ENCODE results near the gene ZRANB1.

ZRANB1 gene

DNA sequence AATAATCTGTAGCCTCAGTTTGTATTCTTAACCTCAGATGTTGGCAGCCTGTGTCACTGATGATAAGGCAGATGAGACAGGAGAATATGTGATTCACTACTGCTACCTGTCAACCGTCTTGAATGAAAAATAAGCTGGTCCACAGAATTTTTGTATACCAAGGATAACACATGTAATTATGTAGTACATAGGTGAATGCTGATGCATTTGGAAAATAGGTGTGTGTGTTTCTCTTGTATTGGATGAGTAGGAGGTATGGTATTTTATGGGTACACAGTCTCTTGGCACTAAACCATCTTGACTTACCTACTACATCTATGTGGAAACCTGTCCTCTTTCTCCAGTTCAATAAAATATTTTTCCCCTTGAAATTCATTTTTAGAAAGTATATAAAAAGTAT lies 20.7 kb upstream of the ZRANB1 start:
- no peak for DNase-seq (ENCODE audit: low read depth in 2 of 2)

DNA sequence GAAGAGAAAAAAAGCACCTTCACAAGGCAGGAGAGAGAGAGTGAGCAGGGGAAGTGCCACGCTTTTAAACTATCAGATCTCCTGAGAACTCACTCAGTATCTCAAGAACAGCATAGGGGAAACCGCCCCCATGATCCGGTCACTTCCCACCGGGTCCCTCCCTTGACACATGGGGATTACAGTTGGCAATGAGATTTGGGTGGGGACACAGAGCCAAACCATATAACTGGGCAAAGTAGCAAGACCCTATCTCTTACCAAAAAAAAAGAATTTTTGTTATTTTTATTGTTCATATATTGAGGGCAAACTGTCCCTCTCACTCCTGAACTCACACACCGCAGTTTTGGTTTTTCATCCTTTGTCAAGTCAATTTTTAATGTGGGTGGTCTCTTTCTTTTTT lies 18.2 kb upstream of the ZRANB1 start:
- no peak for DNase-seq (ENCODE audit: low read depth in 2 of 2)

DNA sequence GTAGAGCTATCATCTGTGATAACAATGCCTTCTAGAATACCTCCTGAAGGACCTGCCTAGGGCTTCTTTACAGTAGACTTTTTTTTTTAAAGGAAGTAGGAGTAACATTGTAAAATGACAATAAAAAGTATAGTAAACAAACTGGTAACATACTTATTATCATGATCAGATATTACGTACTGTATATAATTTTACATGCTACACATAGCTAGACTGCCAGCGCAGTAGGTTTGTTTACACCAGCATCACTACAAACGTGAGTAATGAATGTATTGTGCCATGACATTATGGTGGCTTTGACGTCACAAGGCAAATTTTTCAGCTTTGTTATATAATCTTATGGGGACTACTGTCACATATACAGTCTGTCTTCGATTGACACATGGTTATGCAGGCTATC lies 15.4 kb upstream of the ZRANB1 start:
- no peak for DNase-seq (ENCODE audit: low read depth in 2 of 2)

DNA sequence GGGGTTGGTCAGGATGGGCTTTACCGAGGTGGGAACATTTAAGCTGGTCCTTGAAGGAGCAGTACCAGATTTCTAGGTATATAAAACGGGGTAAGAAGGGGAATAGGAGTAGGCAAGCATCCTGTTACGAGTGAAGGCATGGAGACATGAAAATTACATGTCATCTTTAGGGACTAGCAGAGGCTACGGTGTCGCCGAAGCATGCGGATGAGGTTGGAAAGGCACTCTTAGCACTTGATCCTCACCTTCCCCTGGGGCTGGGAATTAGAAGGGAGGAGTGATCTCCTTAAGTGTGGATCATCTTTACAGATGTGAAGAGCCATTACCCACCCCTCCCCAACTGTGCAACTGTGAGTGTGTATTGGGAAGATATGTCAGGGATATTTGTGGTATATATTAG lies 13.8 kb upstream of the ZRANB1 start:
- DNase-seq (ENCODE audit: low read depth in 2 of 2), result no peak

DNA sequence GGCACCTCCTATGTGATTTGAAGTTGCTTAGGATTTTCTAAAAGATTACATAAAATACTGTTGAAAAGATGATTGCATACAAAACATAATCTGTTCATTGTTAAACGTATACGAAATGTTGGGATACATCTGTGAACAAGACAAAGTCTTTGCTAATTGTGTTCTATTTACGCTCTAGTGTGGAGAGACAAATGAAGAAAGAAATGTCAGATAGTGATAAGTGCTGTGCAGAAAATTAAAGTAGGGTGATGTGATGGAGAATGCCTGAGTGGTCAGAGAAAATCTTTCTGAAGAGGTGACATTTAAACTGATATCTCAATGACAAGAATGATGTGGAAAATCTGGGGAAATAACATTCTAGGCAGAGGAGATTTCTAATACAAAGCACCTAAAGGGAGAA lies 13.4 kb upstream of the ZRANB1 start:
- no peak for DNase-seq (ENCODE audit: low read depth in 2 of 2)

DNA sequence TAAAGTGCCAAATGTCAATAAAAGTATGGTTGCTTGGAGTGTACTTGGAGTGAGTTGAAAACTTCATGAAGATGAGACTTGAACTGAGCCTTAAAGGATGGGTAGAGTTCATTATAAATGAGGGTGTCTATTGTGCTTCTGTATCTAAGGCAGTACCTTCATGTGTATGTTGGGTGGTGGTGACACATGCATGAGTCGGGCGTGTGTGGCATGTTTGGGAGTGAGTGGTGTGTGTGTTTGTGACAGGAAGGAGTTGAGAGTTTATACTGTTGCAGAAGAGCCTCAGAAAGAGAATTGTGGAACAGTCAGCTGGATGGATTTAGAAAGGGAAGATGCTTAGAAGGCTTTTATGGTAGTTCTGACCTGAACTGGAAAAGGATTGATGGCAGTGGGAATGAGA lies 6.0 kb upstream of the ZRANB1 start:
- DNase-seq (ENCODE audit: low read depth in 2 of 2), result peak in 1 of 2 donors; percentile 12

DNA sequence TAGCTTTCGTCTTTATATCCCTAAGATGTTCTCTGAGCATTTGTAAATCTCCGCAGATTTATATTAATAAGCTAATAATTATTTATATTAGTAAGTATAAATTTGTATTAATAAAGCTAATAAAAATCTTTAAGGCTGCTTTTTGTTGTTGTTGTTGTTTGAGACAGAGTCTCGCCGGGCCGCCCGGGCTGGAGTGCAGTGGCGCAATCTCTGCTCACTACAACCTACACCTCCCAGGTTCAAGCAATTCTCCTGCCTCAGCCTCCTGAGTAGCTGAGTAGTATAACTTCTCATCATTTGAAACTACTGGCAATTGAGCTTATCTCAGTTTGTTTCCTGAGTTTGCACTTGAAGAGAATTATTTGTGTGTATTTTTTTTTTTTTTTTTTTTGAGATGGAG lies 5.1 kb upstream of the ZRANB1 start:
- DNase-seq (ENCODE audit: low read depth in 2 of 2), result no peak

DNA sequence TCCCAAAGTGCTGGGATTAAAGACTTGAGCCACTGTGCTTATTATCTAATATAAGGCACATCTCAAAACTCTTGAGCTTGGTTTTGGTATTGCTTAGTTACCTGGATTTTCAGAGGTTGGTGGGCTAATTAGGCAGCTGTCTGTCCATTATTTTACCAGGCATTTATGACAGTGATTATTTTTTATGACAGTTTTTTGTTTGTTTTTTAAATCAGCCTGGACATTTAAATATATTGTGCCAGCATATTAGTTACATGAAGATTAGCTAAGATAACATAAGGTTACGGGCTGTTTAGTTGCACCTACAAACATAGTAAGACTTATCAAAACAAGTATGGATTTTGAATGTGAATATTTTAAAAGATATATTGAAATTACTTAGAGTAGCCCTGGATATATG lies 2.6 kb upstream of the ZRANB1 start:
- DNase-seq (ENCODE audit: low read depth in 2 of 2), result no peak

DNA sequence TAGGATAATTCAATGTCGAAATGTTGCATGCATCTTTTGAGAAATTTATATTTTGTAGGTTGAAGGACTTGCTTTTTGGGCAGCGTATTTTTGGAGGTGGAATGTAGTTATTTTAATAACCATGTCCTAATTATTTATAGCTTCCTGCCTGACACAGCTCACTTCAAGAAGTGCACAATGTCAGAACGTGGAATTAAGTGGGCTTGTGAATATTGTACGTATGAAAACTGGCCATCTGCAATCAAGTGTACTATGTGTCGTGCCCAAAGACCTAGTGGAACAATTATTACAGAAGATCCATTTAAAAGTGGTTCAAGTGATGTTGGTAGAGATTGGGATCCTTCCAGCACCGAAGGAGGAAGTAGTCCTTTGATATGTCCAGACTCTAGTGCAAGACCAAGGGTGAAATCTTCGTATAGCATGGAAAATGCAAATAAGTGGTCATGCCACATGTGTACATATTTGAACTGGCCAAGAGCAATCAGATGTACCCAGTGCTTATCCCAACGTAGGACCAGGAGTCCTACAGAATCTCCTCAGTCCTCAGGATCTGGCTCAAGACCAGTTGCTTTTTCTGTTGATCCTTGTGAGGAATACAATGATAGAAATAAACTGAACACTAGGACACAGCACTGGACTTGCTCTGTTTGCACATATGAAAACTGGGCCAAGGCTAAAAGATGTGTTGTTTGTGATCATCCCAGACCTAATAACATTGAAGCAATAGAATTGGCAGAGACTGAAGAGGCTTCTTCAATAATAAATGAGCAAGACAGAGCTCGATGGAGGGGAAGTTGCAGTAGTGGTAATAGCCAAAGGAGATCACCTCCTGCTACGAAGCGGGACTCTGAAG lies 620 bp downstream of the ZRANB1 start:
- DNase-seq (ENCODE audit: low read depth in 2 of 2), result no peak

DNA sequence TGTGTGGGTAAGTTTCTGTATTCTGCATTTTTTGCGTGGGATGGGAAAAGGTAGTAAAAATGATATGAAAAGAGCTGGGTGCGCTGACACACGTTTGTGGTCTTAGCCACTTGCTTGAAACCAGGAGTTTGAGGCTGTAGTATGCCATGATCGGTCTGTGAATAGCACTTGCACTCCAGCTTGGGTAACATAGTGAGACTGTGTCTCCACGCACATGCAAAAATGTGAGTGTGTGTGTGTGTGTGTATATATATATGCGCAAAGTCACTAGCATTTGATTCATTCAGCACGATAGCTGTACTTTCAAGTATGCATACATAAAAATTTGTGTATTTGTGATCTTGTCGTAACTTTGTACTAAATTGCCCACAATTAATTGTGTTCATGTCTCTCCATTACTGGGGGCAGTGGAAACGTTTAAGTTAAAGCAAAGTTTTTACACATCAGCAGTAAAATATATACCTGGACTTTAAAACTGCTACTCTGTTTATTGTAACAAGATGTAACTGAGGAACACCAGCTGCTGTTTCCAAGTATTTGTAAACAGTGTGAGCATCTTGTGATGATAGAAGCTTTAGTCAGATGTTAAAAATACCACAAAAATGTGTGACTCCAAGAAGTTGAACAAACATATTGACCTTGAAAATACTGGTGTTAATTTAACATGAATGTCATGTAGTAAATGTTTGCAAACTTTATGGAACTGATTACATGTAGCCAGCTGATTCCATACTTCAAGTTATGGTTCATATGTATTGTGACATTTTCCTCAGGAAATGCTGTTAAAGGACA lies 1.6 kb downstream of the ZRANB1 start:
- DNase-seq (ENCODE audit: low read depth in 2 of 2), result no peak

DNA sequence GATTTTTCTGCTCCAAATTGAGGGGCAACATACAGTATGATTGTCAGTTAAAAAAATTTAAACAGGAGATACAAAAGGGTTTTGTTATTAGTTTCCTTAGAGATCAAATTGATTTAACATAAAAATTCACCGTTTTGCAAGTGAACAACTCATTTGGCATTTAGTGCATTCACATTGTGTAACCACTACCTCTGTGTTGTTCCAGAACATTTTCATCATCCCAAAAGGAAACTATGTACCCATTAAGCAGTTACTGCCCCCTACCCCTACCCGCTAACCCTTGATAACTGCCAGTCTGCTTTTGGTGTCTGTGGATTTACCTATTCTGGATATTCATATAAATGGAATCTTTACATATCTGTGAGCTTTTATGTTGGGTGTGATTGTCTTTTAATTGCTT lies 3.1 kb downstream of the ZRANB1 start:
- DNase-seq (ENCODE audit: low read depth in 2 of 2), result no peak

DNA sequence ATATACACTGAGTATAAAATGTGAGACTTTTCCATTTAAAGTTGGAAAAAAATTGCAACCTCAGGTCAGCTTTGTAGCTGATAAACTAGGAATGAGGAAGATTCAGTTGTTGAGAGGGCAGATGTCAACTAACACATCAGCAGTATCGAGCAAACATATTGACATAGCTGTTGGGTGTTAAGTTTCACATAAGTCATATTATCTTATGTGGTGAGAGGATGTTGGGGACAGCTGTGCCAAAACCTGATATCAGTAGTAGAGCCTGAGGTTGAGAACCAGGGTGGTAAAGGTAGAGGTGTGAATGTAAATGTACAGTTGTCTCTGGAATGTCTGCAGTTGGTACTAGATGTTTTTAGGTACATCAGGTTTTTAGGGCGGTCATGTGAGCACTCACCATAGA lies 5.0 kb downstream of the ZRANB1 start:
- no peak for DNase-seq (ENCODE audit: low read depth in 2 of 2)

DNA sequence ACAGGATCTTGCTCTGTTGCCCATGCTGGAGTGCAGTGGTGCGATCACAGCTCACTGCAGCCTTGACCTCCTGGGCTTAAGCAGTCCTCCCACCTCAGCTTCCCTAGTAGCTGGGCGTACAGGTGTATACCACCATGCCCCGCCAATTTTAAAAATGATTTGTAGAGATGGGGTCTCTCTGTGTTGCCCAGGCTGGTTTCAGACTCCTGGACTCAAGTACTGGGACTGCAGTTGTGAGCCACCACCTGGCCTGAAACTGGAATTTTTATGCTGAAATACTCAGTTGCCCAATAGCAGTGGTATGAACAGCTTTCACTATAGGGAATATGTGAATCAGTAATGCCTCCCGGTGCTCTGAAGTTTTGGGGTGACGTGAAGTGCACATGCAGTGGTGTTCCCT lies 7.6 kb downstream of the ZRANB1 start:
- DNase-seq (ENCODE audit: low read depth in 2 of 2), result no peak

DNA sequence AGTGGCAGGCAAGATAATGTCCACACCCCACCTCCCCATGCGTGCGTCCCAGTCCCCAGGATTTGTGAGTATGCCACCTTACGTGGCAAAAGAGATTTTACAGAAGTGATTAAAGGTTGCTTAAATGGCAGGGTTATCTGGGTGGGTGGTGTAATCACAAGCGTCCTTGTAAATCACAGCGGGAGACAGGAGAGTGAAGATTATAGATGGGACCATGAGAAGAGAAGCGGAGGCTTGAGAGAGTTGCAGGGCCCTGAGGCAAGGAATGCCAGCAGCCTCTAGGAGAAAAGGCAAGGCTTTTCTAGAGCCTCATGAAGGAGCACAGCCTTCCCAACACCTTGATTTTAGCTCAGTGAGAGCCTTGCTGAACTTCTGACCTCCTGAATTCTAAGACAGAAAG lies 10.2 kb downstream of the ZRANB1 start:
- DNase-seq (ENCODE audit: low read depth in 2 of 2), result no peak

DNA sequence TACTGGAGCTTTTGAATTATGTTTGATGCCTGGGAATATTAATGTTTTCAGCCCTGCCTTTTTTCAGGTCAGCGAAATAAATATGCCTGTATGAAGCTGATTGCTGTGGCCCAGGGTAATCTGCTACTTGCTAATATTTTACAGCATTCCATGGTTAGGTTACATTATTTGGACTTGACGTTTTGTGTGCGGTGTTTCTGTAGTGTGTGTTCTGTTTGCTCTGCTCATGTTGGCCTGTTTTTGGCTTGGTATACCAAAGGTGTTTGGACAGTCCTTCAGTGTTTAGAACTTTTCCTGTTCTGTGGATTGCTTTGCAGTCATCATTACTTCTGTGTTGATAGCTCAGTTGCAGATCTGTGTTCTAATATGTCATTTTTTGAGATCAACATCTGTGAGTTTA lies 11.5 kb downstream of the ZRANB1 start:
- DNase-seq (ENCODE audit: low read depth in 2 of 2), result no peak

DNA sequence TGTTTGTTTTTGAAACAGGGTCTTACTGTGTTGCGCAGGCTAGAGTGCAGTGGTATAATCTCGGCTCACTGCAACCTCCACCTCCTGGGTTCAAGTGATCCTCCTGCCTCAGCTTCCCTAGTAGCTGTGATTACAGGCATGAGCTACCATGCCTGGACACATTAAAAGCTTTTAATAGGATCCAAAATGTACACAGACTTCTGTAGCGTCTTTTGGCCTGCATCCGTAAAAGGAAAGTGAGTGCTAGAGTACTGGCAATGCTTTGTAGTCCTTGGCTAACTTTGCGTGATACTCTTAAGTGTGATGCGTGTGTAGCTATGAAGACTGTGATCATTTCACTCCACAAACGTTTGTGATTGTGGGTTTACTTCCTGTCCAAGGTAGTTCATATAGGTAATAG lies 13.3 kb downstream of the ZRANB1 start:
- no peak for DNase-seq (ENCODE audit: low read depth in 2 of 2)

DNA sequence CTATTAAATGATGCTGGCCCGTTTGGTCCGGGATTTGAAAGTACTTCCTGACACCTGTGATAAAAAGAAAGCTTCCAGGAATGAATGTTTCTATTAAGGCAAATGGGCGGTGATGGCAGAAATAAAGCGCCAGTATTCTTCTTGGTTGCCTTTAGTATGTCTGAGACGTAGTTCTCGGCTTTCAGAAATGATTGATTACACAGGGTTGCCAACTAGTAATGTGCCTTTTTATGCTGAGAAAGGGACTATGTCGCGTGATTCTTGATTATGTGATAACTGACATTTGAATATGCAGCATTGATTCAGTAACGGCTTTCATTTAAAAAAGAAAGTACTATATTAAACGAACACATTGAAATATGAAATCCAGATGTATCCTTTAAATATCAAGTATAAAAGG lies 13.9 kb downstream of the ZRANB1 start:
- no peak for DNase-seq (ENCODE audit: low read depth in 2 of 2)

DNA sequence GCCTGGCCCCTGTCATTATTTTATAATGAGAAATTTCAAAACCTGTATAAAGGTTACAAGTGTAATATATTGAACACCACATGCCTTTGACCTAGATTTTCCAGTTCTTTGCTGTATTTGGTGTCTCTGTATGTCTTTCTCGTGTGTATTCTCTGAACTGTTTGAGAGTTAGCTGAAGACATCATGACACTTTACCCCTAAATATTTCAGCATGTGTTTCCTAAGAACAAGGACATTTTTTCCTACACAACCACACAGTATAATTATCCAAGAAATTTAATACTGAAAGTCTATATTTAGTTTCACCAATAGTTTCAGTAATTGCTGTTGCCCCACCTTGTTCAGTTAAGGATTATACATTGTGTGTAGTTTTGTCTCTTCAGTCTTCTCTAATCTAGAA lies 14.8 kb downstream of the ZRANB1 start:
- no peak for DNase-seq (ENCODE audit: low read depth in 2 of 2)

DNA sequence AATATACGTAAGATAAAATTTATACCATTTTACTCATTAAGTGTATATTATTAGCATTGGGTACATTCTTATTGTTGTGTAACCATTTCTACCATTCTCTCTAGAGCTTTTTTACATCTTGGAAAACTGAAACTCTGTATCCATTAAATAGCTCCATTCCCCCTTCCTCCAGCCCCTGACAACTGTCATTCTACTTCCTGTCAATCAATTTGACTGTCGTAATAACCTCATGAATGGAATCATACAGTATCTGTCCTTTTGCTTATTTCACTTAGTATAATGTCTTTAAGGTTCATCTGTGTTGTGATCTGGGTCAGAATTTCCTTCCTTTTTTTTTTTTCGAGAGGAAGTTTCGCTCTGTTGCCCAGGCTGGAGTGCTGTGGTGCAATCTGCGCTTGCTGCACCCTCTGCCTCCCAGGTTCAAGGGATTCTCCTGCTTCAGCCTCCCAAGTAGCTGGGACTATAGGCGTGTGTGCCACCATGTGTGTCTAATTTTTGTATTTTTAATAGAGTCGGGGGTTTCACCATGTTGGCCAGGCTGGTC lies 15.6 kb downstream of the ZRANB1 start:
- no peak for DNase-seq (ENCODE audit: low read depth in 2 of 2)

DNA sequence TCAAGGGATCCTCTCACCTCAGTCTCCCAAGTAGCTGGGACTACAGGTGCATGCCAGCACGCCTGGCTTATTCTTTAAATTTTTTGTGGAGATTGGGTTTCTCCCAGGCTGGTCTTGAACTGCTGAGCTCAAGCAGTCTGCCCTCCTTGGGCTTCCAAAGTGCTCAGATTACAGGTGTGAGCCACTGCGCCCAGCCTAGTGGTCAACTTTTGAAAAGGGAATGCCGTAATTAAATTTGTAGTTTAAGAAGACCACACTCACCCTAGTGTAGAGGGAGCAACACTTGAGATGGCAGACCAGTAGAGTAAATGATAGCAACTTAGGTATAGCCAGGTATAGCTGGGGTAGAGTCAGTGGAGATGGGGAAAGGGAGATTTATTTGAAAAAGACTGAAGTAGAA lies 17.6 kb downstream of the ZRANB1 start:
- DNase-seq (ENCODE audit: low read depth in 2 of 2), result no peak

DNA sequence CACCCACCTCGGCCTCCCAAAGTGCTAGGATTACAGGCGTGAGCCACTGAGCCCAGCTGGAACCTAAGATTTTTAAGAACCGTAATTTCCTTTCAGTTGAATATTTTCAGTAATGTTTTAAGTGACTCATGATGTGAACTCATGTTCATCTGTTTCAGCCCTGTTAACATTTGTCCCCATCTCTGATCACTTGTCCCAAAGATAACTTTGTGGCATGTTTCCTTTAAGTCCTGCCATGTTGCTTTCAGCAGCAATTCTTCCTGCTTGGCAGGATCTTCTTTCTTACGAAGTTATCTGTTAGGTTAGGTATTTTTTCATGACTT lies 19.3 kb downstream of the ZRANB1 start:
- DNase-seq (ENCODE audit: low read depth in 2 of 2), result no peak

DNA sequence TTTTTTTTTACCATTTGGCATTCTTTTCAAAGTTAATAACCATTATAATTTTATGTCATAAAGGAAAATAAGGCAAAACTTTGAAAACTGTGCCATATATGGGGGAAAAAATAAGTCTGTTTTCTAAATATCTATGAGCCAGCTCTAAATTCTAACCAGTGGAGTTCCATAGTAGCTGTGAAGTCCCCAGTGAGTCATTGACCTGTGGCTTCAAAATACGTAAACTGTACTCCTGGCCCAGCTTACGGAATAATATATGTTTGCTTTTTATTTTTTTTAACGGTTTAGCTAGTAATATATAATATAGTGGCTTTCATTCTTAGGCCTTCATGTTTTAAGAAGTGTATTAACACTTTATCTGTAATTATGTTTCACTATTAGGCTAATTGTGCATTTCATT lies 20.5 kb downstream of the ZRANB1 start:
- DNase-seq (ENCODE audit: low read depth in 2 of 2), result no peak
